NCI-H748 treated with DMSO at 0.1 percent for 48 hours (cell line): ENCODE measurements around the gene TET3.
"Not testable (repeated sequence)": the region's sequence is repeated elsewhere in the genome, so short reads cannot be mapped to it uniquely, and the experiment has no call there.

Source experiments
- DNase-seq: peaks from one replicate; lab custom pipeline; 2025; lab: John Stamatoyannopoulos, UW

The TET3 gene

GRCh38 chr2:73984203-73984921 is at the start of gene TET3:
TSS of gene TET3 (plus strand) at chr2:73984910. CDS start at chr2:73986404, 1,494 bp downstream.
- no peak for DNase-seq

- DNase-seq: no peak
These were observed 49.1 kb upstream of the TET3 start for GRCh38 chr2:73935641-73936040.

GRCh38 chr2:73937103-73937885 is 47.4 kb upstream of the TET3 start:
- DNase-seq: no peak

- no peak for DNase-seq
These were observed 46.8 kb upstream of the TET3 start for GRCh38 chr2:73937899-73938298.

- no peak for DNase-seq
These were observed 45.9 kb upstream of the TET3 start for GRCh38 chr2:73938718-73939352.

GRCh38 chr2:73939419-73939818 is 45.3 kb upstream of the TET3 start:
- DNase-seq: no peak

- not testable (repeated sequence) for DNase-seq
These were observed 44.6 kb upstream of the TET3 start for GRCh38 chr2:73940066-73940465.

- DNase-seq: no peak
These were observed 42.0 kb upstream of the TET3 start for GRCh38 chr2:73942664-73943063.

GRCh38 chr2:73944714-73945113 is 40.0 kb upstream of the TET3 start:
- no peak for DNase-seq

- no peak for DNase-seq
These were observed 38.5 kb upstream of the TET3 start for GRCh38 chr2:73946215-73946614.

GRCh38 chr2:73946666-73947065 is 38.0 kb upstream of the TET3 start:
- DNase-seq: no peak

- DNase-seq: no peak
These were observed 37.2 kb upstream of the TET3 start for GRCh38 chr2:73947412-73948018.

GRCh38 chr2:73949802-73950201 is 34.9 kb upstream of the TET3 start:
- no peak for DNase-seq

GRCh38 chr2:73952499-73953446 is 31.9 kb upstream of the TET3 start:
- DNase-seq: no peak

GRCh38 chr2:73956218-73956865 is 28.4 kb upstream of the TET3 start:
- DNase-seq: no peak

- DNase-seq: no peak
These were observed 23.4 kb upstream of the TET3 start for GRCh38 chr2:73961274-73961673.

GRCh38 chr2:73961823-73962615 is 22.7 kb upstream of the TET3 start:
- no peak for DNase-seq

- no peak for DNase-seq
These were observed 21.9 kb upstream of the TET3 start for GRCh38 chr2:73962798-73963197.

GRCh38 chr2:73963385-73964120 is 21.2 kb upstream of the TET3 start:
- no peak for DNase-seq
